Activated CD4-positive, alpha-beta T cell treated with anti-CD3 and anti-CD28 coated beads, Interleukin-2, Interleukin-4, amounts not matched to agents 100 ng/mL and 50 ng/mL, durations not matched to agents 16 hours and 8 hours (primary cell): ENCODE measurements around the gene RAB31.

Experiments used
- DNase-seq: peaks from one replicate; pipeline ENCODE4 v3.0.0-alpha.2; 2020; ENCODE audit warnings: low spot score

Gene RAB31

DNA sequence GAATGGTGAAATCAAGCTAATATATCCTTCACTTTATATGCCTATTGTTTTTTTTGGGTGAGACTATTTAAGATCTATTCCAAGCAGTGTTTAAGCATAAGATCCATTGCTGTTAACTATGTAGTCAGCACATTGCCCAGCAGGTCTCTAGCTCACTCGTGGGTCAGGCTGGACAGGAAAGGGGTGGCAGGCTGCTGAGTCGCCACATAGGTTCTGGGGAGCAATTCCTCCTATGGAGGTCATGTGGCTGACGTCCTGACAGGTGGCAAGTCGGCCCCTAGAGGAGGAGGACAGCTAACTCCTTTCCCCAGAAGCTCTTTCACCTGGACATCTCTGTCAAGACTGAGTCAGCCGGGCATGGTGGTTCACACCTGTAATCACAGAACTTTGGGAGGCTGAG lies 13.9 kb upstream of the RAB31 start:
- no peak for DNase-seq

DNA sequence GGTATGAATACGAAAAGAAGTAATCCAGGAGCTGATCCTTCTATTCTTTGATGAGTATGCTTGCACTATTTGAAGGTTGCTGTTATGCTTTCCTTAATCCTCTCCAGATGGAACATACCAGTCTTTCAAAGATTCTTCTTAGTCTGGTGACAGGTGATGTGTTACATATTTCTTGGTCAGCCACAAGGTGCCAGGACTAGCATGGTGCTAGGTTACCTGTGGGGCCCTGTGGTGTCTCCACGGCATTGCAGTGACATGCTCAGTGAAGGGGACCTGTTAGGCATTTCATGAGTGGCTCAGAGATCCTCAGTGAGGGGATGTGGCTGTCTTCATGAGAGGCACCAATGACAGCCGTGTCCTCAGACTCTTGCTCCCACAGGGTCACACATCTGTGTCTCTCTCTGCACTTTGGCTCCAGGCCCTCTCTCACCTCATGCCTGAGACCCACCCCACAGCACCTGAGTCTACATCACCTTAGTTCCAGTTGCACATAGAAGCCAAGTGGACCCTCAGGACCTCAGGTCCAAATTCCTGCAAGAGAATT lies 13.1 kb upstream of the RAB31 start:
- no peak for DNase-seq

DNA sequence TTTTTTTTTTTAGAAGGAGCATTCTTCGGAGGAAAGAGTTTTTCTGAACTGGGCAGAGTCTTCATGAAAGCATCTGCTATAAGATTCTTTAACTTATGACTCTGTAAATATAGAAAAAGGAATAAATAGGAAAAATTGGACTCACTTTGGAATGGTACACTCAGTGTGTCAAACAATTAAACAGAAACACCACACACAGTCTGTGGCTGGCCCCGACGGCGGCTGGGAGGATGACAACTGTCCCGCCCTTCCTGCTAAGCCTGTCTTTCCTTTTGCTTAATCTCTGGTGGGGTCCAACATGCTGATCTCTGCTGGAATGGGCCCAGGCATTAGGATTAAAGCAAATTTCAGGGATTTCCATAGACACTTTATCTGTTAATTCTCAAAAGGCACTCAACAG lies 12.5 kb upstream of the RAB31 start:
- DNase-seq = no peak

DNA sequence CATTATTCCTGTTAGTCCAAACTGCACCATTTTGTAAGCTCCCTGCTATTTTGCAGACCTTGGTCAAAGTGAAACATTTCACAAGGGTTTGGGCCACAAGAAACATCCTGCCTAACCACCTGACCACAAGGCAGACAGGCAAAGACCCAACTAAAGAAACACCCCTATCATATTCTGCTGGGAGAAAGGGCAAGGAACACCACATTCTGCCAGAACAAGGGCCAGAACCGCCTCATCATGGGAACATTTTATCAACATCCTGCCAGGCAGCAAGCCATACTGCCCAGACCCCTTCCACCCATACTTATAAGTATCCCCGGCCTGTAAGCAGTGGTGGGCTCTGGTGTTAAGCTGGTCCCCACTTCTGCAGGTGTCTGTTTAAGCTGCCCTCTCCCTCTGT lies 12.0 kb upstream of the RAB31 start:
- no peak for DNase-seq

DNA sequence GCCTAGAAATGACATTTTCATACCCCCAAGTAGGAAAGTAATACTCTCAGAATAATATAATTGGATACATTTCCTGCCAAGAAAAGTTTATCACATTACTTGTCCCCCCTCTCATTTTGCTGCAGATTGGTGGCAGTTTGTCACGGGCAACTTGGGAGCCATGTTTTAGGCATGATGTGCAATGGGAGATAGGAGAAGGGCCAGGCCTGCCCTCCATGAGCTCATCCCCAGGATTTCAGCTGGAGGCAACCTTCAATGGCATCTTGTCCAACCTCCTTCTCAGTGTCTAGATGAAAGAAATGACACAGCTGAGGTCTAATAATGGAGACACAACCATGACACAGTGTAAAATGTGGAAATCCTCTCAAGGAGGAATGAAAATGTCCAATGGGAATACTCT lies 11.4 kb upstream of the RAB31 start:
- no peak for DNase-seq

DNA sequence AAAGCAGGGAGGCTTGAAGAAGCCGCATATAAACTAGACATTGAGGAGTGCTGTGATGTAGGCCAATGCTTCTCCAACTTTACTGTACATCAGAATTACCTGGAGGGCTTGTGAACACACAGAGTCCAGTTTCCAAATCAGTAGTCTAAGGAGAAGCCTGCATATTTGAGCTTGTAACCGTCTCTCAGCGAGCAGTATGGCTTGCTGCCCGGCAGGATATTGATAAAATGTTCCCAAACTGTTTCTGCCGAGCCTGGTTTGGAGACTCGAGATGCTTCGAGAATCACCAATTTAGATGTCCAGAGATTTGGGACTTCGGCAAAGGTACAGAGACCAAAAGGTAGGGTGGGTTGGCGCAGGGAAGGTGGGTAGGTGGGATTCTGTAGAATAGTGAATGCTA lies 11.0 kb upstream of the RAB31 start:
- DNase-seq = no peak

DNA sequence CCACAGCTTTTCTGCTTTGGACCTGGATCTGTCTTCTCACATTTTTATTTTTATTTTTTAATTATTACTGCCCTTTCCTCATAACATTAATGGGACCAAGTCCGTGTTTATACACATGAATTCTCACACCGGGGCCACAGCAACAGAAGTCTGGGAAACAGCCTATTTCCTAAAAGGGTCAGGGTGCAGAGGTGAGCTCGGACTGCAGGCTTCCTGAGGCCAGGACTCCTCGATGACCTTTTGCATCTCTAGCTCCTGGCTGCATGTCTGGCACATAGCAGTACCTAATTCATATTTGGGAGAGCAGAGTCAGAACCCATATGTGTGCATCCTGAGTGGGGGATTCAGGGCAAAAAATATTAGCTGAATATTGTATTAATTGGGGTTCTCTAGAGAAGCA lies 9.6 kb upstream of the RAB31 start:
- DNase-seq = no peak

DNA sequence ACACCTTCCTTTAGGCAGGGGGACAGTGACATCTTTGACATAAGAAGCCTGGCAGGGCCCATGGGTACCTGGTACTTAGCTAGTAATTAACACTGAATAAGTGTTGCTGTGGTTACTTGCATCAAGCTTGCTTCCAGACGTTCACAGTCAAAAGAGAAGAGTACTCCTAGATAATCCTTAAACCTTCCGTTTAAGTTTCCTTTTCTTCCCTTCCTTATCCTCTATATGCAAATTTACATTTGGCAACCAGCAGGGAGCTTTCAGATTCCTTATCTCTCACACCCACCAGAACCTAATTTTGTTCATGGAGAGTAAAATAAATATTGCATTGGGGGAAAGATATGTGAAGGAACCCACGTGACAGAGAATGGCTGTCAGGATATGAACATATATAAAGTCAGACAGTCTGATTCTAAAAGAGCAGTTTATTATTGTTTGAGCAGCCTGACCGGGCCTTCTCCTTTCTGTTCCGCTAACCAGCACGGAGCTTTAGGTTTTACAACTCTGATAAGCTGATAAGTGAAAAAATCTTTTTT lies 7.8 kb upstream of the RAB31 start:
- DNase-seq = no peak

DNA sequence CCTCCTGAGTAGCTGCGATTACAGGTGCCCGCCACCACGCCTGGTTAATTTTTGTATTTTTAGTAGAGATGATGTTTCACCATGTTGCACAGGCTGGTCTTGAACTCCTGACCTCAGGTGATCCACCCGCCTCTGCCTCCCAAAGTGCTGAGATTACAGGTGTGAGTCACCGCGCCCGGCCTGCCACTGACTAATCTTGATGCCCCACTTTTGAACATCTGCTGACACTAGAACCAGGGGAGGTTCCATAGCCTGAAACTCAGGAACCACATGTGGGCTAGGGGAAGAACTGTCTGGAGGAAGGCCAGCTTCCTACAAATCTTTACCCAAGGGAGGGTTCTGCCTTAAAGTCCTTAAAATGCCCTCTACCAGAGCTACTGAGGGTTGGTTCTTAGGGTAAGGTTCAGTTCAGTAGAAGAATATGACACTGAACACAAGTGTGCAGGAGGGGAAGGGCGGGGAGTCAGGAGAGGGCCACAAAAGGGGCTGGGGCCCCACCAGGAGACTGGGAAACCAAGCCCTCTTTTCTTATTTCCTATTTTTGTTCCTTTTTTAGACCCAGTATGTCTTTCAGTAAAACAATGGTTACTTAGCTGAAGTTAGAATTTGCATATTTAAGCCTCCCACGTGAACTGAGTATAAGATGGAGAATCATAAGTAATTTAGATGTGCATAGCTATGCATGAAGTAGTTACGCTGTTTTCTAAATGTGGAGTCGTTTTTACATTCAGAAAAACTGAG lies 6.3 kb upstream of the RAB31 start:
- peak; percentile 11 for DNase-seq

DNA sequence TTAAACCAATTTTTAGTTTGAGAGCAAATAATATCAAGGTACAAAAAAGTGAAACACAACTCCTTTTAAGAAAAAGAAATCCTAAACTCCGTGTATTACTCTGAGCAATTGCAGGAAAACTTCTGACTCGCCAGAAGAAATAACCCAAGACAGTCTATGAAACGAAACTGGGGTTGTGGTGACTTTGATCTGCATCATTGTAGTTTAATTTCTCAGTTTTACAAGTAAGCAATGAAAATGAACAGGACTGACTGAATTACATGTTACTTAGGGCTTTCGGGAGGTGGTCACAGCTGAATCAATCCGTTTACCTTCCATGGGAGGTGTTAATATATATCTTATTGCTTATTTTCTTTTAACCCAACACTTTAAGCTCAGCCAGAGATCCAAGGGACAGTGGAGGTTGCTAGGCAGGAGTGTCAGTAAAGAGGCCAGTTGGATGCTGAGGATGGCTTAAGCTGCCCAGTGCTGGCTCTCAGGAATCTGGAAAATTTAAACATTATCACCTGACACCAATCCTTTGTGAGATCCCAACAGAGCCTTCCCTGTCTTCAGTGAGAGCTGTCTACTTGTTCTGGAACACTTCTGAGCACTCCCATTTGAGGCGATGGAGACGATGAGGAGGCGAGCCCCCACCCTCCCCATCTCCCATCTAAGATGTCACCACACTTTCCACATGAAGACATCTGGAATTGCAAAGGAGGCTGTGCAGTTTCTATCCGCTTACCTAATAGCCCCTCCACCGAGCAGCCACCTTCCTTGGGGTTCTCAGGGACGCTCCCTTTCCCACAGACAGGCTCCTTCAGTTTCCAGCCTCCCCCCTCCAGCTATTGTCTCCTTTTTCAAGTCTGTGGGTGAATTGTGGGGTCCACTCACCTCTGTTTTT lies 3.6 kb upstream of the RAB31 start:
- DNase-seq = peak; percentile 41

DNA sequence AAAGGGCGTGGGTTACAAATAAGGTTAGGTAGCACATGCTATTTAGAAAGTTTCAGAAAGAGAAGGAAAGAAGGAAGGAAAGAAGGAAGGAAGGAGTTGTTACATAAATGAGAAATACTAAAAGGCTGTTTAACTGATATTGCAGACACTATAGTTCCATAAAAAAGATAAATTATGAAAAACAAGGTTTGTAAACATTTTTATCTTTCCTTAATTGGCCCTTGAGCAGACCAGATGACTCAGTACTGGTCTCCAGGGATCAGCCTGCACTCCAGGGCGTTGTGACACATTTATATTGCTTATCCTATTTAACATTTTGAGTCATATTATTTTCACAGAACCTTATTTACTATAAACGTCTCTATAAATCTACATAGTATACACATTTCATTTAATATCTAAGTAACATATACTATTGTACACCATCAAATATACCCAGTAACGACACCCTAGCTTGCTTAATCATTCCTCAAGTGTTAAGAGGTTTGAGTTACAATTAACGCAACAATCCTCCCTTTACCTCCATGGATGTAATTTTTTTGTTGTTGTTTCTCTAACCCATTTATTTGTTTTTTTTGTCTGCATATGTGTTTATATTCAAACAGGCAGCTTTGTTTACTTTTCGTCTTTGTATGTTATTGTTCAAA lies 2.8 kb upstream of the RAB31 start:
- DNase-seq = no peak

DNA sequence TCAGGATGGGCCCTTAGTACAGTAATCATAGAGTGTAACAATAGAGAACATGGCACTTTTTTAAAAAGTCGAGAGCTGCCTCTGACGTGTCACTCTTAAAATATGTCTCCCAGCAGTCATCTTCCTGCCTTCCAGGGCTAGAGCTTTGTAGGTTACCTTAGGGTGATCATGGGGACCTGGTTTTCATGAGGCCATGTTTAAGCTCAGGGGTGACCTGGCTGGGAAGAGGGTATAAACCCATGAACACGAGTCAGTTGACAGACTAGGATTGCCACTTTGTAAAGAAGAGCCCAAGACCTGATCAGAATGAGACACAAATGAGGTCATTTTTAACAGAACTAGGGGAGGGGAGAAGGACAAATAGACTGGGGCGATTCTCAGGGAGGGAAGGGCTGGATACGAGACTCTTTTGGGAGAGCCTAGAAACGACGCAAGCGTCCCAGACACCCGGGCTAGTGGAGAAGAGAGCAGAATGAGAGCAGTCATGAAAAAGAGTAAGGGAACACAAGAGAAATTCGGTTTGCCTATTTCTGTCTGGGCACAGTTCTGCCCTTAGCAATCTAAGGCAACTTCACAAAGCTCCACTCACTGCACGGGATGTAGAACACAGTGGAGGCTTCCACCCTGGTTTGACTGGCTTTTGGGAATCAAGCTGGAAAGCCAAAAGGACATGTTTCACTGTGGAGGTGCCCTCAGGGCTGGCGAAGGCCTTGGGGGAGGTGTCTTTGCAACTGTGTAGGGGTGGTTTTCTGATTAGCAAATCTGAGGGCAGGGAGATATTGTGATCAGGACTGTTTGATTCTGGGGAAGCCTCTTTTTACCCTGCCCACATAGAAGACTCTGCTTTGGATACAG lies 1.8 kb upstream of the RAB31 start:
- DNase-seq = no peak

DNA sequence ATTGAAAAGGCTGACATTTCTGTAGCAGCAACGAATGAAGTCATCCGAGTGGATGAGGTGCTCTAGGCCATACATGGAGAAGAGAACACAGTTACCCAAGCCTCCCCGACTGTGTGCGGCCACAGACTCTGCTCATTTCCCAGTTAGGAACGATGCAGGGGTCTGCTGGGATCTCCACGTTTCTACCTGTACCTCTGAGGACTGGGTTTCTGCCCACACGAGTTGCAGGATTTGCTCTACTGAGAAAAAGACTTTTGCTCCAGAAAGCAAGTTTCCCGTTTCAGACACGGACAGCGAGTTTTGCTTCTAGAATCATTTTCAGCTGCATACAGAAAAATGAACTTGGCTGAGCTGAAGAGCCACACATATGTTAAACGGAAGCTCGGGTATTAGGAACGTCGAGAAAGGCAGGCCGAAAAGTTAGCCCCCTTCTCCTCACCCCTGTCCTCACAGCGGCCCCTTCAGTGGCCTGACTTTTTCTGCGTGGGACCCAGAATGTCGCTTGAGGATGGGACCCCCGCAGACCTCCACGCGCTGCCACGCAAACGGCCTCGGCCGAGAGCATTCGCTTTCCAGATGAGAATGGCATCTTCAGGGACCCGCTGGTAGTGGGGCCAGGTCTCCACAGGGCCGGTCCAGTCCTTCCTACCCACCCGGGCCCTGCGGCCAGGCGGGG lies 582 bp upstream of the RAB31 start:
- DNase-seq = no peak

DNA sequence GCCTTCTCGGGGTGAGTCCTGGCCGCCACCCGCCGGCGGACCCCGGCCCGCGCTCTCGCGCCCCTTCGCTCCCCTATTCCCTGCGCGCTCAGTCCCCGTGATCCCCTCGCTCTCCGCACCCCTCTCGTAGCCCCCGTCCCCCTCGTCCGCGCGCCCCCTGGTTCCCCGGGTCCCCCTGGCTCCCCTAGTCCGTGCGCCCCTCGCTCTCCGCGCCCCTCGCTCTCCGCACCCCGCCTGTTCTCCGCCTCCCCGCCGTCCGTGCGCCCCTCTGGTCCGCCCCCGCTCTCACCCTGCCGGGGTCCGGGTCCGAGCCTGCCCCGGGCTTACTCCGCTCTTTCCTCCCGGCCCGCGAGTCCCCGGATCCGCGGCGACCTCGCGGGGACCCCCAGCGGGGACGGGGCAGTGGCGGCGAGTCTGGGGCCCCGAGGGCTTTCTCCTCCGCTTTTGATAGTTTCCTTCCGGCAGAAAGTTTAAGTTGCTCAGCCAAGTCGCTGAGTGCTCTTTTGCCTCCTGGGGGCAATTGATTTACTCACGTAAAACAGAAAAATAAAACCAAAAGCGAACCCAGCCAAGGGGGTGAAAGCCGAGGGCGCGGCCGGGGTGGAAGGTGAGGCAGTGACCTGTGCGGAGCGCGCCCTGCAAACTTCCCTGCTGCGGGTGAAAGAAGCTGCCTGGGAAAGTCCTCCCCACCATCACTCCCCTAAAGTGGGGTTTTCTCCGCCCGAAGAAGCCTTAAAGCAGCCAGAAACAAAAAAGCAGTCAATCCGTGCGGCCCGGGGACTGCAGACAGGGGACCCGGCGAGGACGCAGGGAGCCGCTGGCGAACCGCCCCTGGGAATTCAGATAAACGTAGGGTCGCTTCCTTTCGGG lies 568 bp downstream of the RAB31 start:
- peak; percentile 8 for DNase-seq

DNA sequence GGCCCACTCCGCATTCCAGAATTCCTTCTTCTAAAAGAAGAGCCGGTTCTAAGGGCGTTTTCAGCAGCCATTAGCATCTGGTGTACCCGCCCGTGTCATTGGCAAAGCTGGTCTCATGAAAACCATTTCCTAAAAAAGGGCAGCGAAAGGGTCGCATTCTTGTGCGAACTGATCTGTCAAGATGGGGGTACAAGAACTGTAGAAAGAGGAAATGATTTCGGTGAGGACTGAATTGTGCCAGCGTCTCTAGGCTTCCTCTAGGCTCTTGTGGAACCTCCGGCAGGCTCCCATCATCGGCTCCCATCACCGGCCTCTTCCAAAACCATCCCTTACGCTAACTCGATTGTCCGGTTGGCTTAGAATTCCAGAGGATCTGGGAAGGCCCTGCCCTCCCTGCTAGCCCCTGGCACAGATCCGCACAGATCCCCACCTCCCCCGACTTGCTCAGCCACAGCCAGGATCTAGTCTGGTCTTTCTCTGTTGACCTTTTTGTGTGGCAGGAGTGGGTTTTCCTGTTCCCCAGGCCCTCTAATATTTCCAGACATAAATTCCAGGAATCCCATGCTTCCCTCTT lies 1.3 kb downstream of the RAB31 start:
- DNase-seq = no peak

DNA sequence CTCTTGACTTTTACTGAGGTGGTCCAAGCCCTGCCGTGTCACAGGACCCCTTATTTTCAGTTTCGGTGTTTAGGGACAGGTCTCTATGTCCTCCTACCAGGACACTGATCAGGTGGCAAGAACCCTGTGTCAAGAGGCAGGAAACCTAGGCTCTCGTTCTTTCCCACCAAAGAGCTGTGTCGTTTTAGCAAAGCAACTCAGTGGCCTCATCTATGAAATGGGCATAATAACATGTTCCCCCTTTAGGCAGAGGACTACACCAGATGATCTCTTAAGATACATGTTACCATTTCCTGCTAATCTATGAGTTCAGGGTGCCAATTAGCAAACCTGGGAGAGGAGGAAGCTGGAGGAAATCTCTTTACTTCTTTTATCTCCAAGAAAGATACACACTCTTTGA lies 1.9 kb downstream of the RAB31 start:
- no peak for DNase-seq

DNA sequence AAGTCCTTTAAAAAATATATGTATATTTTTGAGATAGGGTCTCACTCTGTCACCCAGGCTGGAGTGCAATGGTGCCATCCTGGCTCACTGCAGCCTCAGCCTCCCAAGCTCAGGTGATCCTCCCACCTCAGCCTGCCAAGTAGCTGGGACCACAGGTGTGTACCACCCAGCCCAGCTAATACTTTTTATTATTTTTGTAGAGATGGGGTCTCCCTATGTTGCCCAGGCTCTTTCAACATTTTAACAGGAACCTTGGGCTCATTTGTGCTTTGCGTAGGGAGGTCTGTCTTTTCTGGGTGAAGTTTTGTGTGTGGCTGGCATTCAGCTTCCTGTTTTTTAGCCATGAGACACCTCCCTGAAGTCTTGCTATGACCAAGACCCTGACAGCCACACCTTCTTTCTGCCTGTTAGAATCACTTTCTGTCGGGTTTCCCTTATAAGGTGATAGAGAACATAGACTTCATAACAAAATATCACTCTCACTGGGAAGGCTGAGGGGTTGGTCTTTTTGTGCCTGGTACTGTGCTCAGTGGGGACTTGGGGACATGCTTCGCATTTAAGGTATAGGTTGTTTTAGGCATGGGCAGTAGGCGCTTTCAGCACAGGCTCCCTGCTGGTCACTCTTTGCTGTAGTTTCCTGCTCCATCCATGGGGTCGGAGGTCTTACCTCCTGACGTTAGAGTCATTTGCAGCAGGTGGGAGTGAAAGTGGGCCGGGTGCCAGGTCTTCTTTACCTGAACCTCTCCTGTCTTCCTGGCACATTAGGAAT lies 3.4 kb downstream of the RAB31 start:
- DNase-seq = peak; percentile 75

DNA sequence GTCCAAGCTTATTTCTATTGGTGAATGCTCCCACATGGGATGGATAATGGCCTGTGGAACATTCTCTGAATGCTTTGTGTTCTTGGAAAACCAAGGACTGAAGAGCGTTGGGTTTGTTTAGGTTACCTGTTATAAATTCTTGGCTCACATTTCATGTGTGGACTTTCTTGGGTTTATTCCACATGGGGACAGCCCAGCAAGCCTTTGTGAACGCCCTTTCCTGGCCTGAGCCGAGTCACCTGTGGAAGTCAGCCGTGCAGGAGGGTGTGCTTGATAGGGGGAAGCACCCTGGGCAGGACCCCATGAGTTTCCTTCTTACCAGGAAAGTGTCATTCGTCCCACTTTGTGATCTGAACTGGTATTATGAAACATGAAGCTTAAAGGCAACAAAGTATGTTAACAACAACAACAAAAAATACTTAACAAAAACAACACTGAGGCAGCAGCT lies 4.1 kb downstream of the RAB31 start:
- DNase-seq = no peak

DNA sequence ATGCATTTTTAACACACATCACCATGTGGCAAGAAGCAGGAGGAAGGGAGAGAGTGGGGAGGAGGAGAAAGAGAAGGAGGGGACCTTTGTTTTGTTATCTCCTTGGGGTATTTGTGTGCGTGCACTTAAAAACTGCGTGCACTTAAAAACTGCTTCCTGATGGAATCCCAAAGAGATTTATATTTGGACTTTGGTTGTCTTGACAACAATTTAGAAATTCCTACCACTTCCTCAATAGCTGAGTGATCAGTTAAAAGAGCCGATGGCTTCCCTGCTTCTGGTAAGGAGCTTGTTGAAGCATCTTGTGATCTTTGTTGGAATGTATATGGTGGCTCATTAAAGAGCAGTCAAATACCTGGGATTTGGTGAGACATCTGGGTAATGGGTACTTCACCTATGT lies 4.5 kb downstream of the RAB31 start:
- no peak for DNase-seq
